Pancreas (tissue), 10 donors: Measurements from ENCODE around the gene MAP2K5. TPM values are rescaled to one million over a fixed set of nuclear protein-coding genes. Genes with fewer than 3 reads are reported as not detected.
A peak's percentile ranks its signal among the peaks of the same experiment; 100 is the strongest.

Source experiments
- ATAC-seq, 4 donors: fragments of 200-7000 bp; cut with Tn5 transposase; one replicate each; pipeline versions ENCODE4 v1.8.0 to v1.9.1; 2020; ENCODE audit warnings: mild to moderate bottlenecking in 4 of 4, moderate library complexity in 4 of 4
- DNase-seq, 6 donors: peaks; one replicate each; pipeline ENCODE4 v3.0.0-alpha.2; 2020
- FAIRE-seq: peaks from 2 replicates; lab custom pipeline; 2012; peaks lifted over from hg19 to GRCh38; lab: Jason Lieb, UNC
- H3K27ac ChIP-seq, 4 donors: fragments of 200-600 bp; sonication (generic); 1 replicate in 3 of 4; 2 replicates in 1 of 4; pipeline versions ENCODE4 v1.5.0 to v1.8.0; 2020
- H3K27me3 ChIP-seq, 4 donors: fragments of 200-600 bp; one replicate each; pipeline ENCODE4 v1.8.0; 2021
- H3K36me3 ChIP-seq, 3 donors: fragments of 200-600 bp; sonication (generic) in 1 of 3; one replicate each; pipeline versions ENCODE4 v1.5.0 to v1.8.0; 2020 to 2021
- H3K4me1 ChIP-seq, 3 donors: fragments of 200-600 bp; one replicate each; pipeline ENCODE4 v1.8.0; 2021
- H3K4me3 ChIP-seq, 4 donors: fragments of 200-600 bp; sonication (generic) in 2 of 4; one replicate each; pipeline versions ENCODE4 v1.5.0 to v1.8.0; 2020 to 2021
- H3K9me3 ChIP-seq, 4 donors: fragments of 200-600 bp; one replicate each; pipeline ENCODE4 v1.8.0; 2021
- WGBS, 2 donors: extraction: QIAGEN DNeasy Blood & Tissue Kit; methylation state at CpG; one replicate each; pipeline ENCODE4 v1.1.7; 2013; 5-methylcytosine and 5-hydroxymethylcytosine counted together
- intact Hi-C, 3 donors: fragments of 100-400 bp; cut with DNase I; formaldehyde crosslinking; loops; one replicate each; pipeline versions ENCODE4 v1.11.1 to v1.14.2; 2022
- polyA plus RNA-seq, 2 donors: library from polyadenylated mRNA; stranded (reverse); fragments of 200-250 nt; gene quantifications; one replicate each; pipeline ENCODE4 v1.2.3, GENCODE V29; 2013
- total RNA-seq, 6 donors: library from RNA; stranded (reverse); fragmentation: NEBNext Ultra II Directional in 4 of 6; extraction: Animal tissue kit (Norgen Biotek cat#: 25700) in 4 of 6; gene quantifications; one replicate each; pipeline versions ENCODE4 v1.2.1 to v1.2.4, GENCODE V29; 2021 to 2023
- TF ChIP-seq, protein P1 (sequence below), 4 donors: fragments of 200-600 bp; sonication (generic) in 3 of 4; IDR thresholded peaks; one replicate each; pipeline versions ENCODE4 v1.5.0 to v1.8.0; 2021; ENCODE audit warnings: antibody characterized with exemption in 4 of 4
- donor health status: healthy with polysubstance abuse.
- donor health status: DM: no; HTN: no; CAD: no; lungs with moderate emphysema.
- donor health status: DM: no; HTN: no; CAD: no.
- donor health status: control.
- donor health status: control.
- donor health status: Bipolar disorder and iron deficiency.
- donor health status: DM: yes; HTN: yes; CAD: no.
- donor health status: DM: no; HTN: no; CAD: no.
- donor health status: DM: no; HTN: no; CAD: no.
- donor health status: DM: yes; HTN: yes; CAD: no.

The MAP2K5 gene
- total and polyA plus RNA-seq, 8 donors, result 5.5 to 14.8 (median 10.0) TPM

- no peaks in the 10 kb centered on the region for H3K27me3 ChIP-seq
- no peak overlapping the region for H3K4me3 ChIP-seq
- H3K36me3 ChIP-seq, result no peaks in the 10 kb centered on the region
- FAIRE-seq (no peak), DNase-seq (peak in 1 of 6 donors; percentile 24), ATAC-seq (peak in 3 of 4 donors; percentile 32 to 68 (median 56))
- TF ChIP-seq, protein P1, sequence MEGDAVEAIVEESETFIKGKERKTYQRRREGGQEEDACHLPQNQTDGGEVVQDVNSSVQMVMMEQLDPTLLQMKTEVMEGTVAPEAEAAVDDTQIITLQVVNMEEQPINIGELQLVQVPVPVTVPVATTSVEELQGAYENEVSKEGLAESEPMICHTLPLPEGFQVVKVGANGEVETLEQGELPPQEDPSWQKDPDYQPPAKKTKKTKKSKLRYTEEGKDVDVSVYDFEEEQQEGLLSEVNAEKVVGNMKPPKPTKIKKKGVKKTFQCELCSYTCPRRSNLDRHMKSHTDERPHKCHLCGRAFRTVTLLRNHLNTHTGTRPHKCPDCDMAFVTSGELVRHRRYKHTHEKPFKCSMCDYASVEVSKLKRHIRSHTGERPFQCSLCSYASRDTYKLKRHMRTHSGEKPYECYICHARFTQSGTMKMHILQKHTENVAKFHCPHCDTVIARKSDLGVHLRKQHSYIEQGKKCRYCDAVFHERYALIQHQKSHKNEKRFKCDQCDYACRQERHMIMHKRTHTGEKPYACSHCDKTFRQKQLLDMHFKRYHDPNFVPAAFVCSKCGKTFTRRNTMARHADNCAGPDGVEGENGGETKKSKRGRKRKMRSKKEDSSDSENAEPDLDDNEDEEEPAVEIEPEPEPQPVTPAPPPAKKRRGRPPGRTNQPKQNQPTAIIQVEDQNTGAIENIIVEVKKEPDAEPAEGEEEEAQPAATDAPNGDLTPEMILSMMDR (IDR thresholded peaks at IDR 0.05), result no peak
- H3K4me1 ChIP-seq, result no peaks in the 10 kb centered on the region
- no peak overlapping the region for H3K27ac ChIP-seq
- no peaks in the 10 kb centered on the region for H3K9me3 ChIP-seq
- WGBS, 2 donors, result 65 to 72% methylated on average over 8 of the region's 8 CpGs
- intact Hi-C loops, result no loop called here
Measured at GRCh38 chr15:67792250-67792942, 249.9 kb downstream of the MAP2K5 start.

- intact Hi-C loops, result no loop called here
Measured at GRCh38 chr15:67794832-67795574, 252.5 kb downstream of the MAP2K5 start.

GRCh38 chr15:67796196-67797127, 254.0 kb downstream of the MAP2K5 start:
- no peak overlapping the region for H3K27ac ChIP-seq
- TF ChIP-seq, protein P1 (IDR thresholded peaks at IDR 0.05), result no peak
- intact Hi-C loops, result no loop called here
- no peaks in the 10 kb centered on the region for H3K36me3 ChIP-seq
- WGBS, 2 donors, result 85 to 92% methylated on average over 4 of the region's 4 CpGs
- DNase-seq (no peak), FAIRE-seq (no peak), ATAC-seq (no peak)
- no peaks in the 10 kb centered on the region for H3K27me3 ChIP-seq
- H3K4me3 ChIP-seq, result no peak overlapping the region
- no peaks in the 10 kb centered on the region for H3K9me3 ChIP-seq
- no peaks in the 10 kb centered on the region for H3K4me1 ChIP-seq

More at GRCh38 chr15:67794832-67795574, 252.5 kb downstream of the MAP2K5 start:
- Histone ChIP-seq H3K9me3 (no peaks in the 10 kb centered on the region), H3K4me3 (no peak overlapping the region), H3K4me1 (no peaks in the 10 kb centered on the region), H3K27ac (no peak overlapping the region), H3K27me3 (no peaks in the 10 kb centered on the region), H3K36me3 (no peaks in the 10 kb centered on the region)
- FAIRE-seq, result no peak
- ATAC-seq, result no peak
- TF ChIP-seq, protein P1 (IDR thresholded peaks at IDR 0.05), result no peak
- no peak for DNase-seq
- WGBS, 2 donors, result 94 to 97% methylated on average over 4 of the region's 4 CpGs

GRCh38 chr15:67799801-67800205, 257.3 kb downstream of the MAP2K5 start:
- intact Hi-C loops, result no loop called here
- H3K27me3 ChIP-seq, result no peaks in the 10 kb centered on the region
- 70 to 84% methylated on average over 6 of the region's 6 CpGs for whole genome bisulfite sequencing, 2 donors
- no peak for DNase-seq
- no peak overlapping the region for H3K4me3 ChIP-seq
- H3K27ac ChIP-seq, result no peak overlapping the region
- no peaks in the 10 kb centered on the region for H3K9me3 ChIP-seq
- ATAC-seq, result no peak
- FAIRE-seq, result no peak
- H3K36me3 ChIP-seq, result no peaks in the 10 kb centered on the region
- no peaks in the 10 kb centered on the region for H3K4me1 ChIP-seq
- TF ChIP-seq, protein P1 (IDR thresholded peaks at IDR 0.05), result no peak
